ENCODE measurements around the gene CSNK1G3.

Gene CSNK1G3

GRCh38 chr5:123645024-123645603 is 133.1 kb downstream of the CSNK1G3 start:
- DNase-seq (ENCODE audit: low spot score): no peak

DNA sequence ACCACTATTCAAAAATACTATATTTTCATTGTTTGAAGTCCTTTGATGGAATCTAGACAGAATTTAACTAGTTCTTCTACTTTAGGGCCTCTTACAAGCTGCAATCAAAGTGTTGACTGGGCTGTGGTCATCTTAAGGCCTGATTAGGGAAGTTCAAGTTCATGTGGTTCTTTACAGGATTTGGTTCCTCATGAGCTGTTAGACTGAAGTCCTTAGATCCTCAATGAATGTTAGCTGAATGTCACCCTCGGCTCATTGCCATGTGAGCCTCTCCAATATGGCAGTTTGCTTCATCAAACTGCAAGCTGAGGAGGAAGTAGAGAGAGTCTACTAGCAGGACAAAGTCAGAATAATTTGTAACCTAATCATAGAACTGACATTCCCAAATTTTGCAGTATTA is 135.1 kb downstream of the CSNK1G3 start:
- no peak for DNase-seq (ENCODE audit: low spot score)

DNA sequence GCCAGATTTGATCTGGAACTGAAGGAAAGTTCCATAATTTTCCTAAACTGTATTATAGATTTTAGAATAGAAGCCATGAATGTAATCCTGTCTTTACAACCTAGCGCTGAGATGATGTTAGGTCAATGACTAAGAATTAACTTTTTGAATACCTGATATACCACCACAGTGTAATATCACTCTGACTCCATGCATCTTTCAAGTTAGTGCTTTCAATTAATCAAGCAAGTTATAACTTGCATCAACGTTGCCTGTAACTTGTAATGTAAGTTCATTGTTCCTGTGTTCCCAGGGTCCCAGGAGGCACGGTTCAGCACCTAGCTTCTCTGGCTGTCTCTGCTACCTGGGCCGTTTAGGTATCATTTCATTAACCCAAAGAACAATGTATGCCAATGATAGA is 139.3 kb downstream of the CSNK1G3 start:
- no peak for DNase-seq (ENCODE audit: low spot score)

GRCh38 chr5:123659011-123659410 is 147.0 kb downstream of the CSNK1G3 start:
- no peak for DNase-seq (ENCODE audit: low spot score)

- no peak for DNase-seq (ENCODE audit: low spot score)
Measured at GRCh38 chr5:123659495-123659894, 147.5 kb downstream of the CSNK1G3 start.

- no peak for DNase-seq (ENCODE audit: low spot score)
Measured at GRCh38 chr5:123664961-123665360, 153.0 kb downstream of the CSNK1G3 start.

DNA sequence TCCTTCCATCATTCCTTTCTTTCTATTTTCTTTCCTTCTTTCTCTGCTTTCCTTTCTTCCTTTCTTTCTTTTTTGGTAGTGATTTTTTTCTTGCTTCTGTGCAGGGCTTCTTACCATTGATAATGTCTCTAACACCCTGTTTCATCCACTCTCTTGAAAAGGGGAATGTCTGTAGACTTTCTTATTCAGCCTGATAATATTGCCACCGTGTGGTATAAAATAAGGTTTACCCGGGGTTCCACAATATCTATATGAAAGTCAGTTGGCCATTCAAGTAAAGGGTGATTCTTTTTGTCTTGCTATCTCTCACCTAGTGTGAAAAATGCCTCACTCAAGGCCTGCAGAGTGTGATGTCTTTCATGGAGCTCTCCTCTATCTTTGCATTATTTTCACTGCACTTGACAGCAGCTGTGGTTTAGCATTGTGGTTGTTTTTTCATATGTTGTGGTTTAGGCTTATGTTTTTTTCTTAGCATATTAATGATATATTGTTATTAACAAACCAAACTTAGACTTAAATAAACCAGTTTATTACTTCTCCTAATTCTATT is 153.9 kb downstream of the CSNK1G3 start:
- DNase-seq (ENCODE audit: low spot score): no peak
